GM12878 (cell line): ENCODE measurements around the gene PRPF40B. TPM values are rescaled to one million over a fixed set of nuclear protein-coding genes. Genes with fewer than 3 reads are reported as not detected.
A peak's percentile ranks its signal among the peaks of the same experiment; 100 is the strongest.

Experiments used
- ATAC-seq: fragments of 200-7000 bp; cut with Tn5 transposase; 3 replicates; pipeline ENCODE4 v1.9.1; 2020; ENCODE audit warnings: mild to moderate bottlenecking, moderate library complexity
- BruUV-seq: library from RNA; stranded (reverse); fragments of 400-500 nt; replicated peaks from 2 replicates; lab custom pipeline; 2021; lab: Mats Ljungman, UMichigan
- CTCF ChIA-PET: fragments of 300-600 bp; sonication (Branson Sonifier 250); formaldehyde crosslinking; extraction: SDS; loops from one replicate; lab custom pipeline; 2021; ENCODE audit warnings: inconsistent platforms; lab: Yijun Ruan, JAX
- POLR2A ChIA-PET: fragments of 350-600 bp; formaldehyde crosslinking; extraction: SDS; loops from one replicate; lab custom pipeline; 2021; ENCODE audit warnings: inconsistent platforms; lab: Charles Lee
- RAD21 ChIA-PET: fragments of 300-600 bp; sonication (Branson Sonifier 250); formaldehyde crosslinking; loops from one replicate; lab custom pipeline; 2023; ENCODE audit warnings: antibody characterized with exemption; ENCODE audit not compliant: unreplicated experiment; lab: Charles Lee
- SMC1A ChIA-PET: fragments of 300-600 bp; sonication (Branson Sonifier 250); formaldehyde crosslinking; loops from one replicate; lab custom pipeline; 2023; ENCODE audit not compliant: unreplicated experiment, uncharacterized antibody; lab: Charles Lee
- DNase-seq: peaks from one replicate; pipeline ENCODE4 v3.0.0-alpha.2; 2011; ENCODE audit warnings: low read depth, low spot score
- FAIRE-seq: peaks from 3 replicates; lab custom pipeline; 2011; peaks lifted over from hg19 to GRCh38; lab: Jason Lieb, UNC
- H2AFZ ChIP-seq: 2 replicates; pipeline ENCODE4 v1.6.0; 2011; ENCODE audit warnings: low read depth, low read length, control low read depth; ENCODE audit not compliant: control insufficient read depth
- H3K27ac ChIP-seq: 2 replicates; pipeline ENCODE4 v1.5.1; 2011; ENCODE audit warnings: control low read depth; ENCODE audit not compliant: control insufficient read depth, insufficient read depth
- H3K27me3 ChIP-seq, 2 experiments: replicated peaks in 1 of 2; 2 replicates each; pipeline versions ENCODE4 v1.6.0 to v1.6.1; 2011; ENCODE audit warnings: low read length in 1 of 2; ENCODE audit not compliant: control insufficient read depth in 2 of 2, insufficient read depth in 2 of 2
- H3K36me3 ChIP-seq, 2 experiments: 2 replicates each; pipeline ENCODE4 v1.5.1; 2011; ENCODE audit warnings: low read length in 1 of 2; ENCODE audit not compliant: control insufficient read depth in 2 of 2, insufficient read depth in 2 of 2
- H3K4me1 ChIP-seq: 2 replicates; pipeline ENCODE4 v1.6.1; 2011; ENCODE audit warnings: mild to moderate bottlenecking, low read length, moderate library complexity, mixed read lengths; ENCODE audit not compliant: control insufficient read depth, insufficient read depth
- H3K4me2 ChIP-seq: 2 replicates; pipeline ENCODE4 v1.6.0; 2011; ENCODE audit warnings: control low read depth; ENCODE audit not compliant: control insufficient read depth, insufficient read depth
- H3K4me3 ChIP-seq: fragments of 200-600 bp; sonication (generic); 2 replicates; pipeline ENCODE4 v1.5.1; 2016
- H3K79me2 ChIP-seq: 2 replicates; pipeline ENCODE4 v1.6.0; 2011; ENCODE audit warnings: low read length; ENCODE audit not compliant: control insufficient read depth, insufficient read depth
- H3K9ac ChIP-seq: 2 replicates; pipeline ENCODE4 v1.8.0; 2011; ENCODE audit warnings: low read length, control low read depth, mixed read lengths; ENCODE audit not compliant: control insufficient read depth, insufficient read depth
- H3K9me3 ChIP-seq: replicated peaks from 3 replicates; pipeline ENCODE4 v1.5.1; 2011; ENCODE audit warnings: mild to moderate bottlenecking, low read length; ENCODE audit not compliant: control insufficient read depth, insufficient read depth
- H4K20me1 ChIP-seq: 2 replicates; pipeline ENCODE4 v1.6.0; 2011; ENCODE audit not compliant: control insufficient read depth, insufficient read depth
- BACH1 ChIP-seq: fragments of 450-650 bp; IDR thresholded peaks from 2 replicates; pipeline ENCODE4 v1.6.1; 2017; ENCODE audit warnings: mild to moderate bottlenecking, borderline replicate concordance
- CREB1 ChIP-seq: IDR thresholded peaks from 2 replicates; pipeline ENCODE4 v1.6.1; 2012; ENCODE audit warnings: low read depth, mild to moderate bottlenecking, inconsistent platforms
- GATAD2B ChIP-seq: fragments of 450-650 bp; conservative IDR thresholded peaks from 2 replicates; pipeline ENCODE4 v1.6.1; 2017; ENCODE audit warnings: low read depth, mild to moderate bottlenecking, moderate library complexity
- HCFC1 ChIP-seq: fragments of 150-350 bp; IDR thresholded peaks from 2 replicates; pipeline ENCODE4 v1.6.1; 2014; ENCODE audit warnings: low read length
- KLF5 ChIP-seq: fragments of 450-650 bp; IDR thresholded peaks from 2 replicates; pipeline ENCODE4 v1.6.1; 2014; ENCODE audit warnings: mild to moderate bottlenecking; ENCODE audit not compliant: partially characterized antibody
- MEF2B ChIP-seq: fragments of 450-650 bp; IDR thresholded peaks from 2 replicates; pipeline ENCODE4 v1.6.1; 2018; ENCODE audit warnings: mild to moderate bottlenecking, moderate library complexity; ENCODE audit not compliant: partially characterized antibody, poor library complexity, severe bottlenecking
- MTA3 ChIP-seq: IDR thresholded peaks from 2 replicates; pipeline ENCODE4 v1.6.1; 2012; ENCODE audit warnings: low read length, inconsistent platforms, borderline replicate concordance
- MXI1 ChIP-seq: fragments of 150-350 bp; IDR thresholded peaks from 2 replicates; pipeline ENCODE4 v1.6.1; 2011; ENCODE audit warnings: low read depth, mild to moderate bottlenecking, inconsistent platforms, low read length, improper control_type of control experiment
- POLR2A ChIP-seq: IDR thresholded peaks from 2 replicates; pipeline ENCODE4 v1.6.1; 2011; ENCODE audit warnings: low read depth, mild to moderate bottlenecking, low read length
- RUNX3 ChIP-seq: IDR thresholded peaks from 2 replicates; pipeline ENCODE4 v1.6.1; 2012; ENCODE audit warnings: low read length, inconsistent platforms
- SIX5 ChIP-seq: IDR thresholded peaks from 2 replicates; pipeline ENCODE4 v1.6.1; 2011; ENCODE audit warnings: mild to moderate bottlenecking, low read depth, low read length, moderate library complexity; ENCODE audit not compliant: severe bottlenecking
- SMAD5 ChIP-seq: IDR thresholded peaks from 2 replicates; pipeline ENCODE4 v1.6.1; 2016; ENCODE audit warnings: antibody characterized with exemption, low read depth
- SPI1 ChIP-seq: IDR thresholded peaks from 2 replicates; pipeline ENCODE4 v1.6.1; 2011; ENCODE audit warnings: low read depth, mild to moderate bottlenecking, low read length, moderate library complexity, borderline replicate concordance; ENCODE audit not compliant: insufficient read depth
- ZSCAN29 ChIP-seq: fragments of 450-650 bp; IDR thresholded peaks from 2 replicates; pipeline ENCODE4 v1.6.1; 2017; ENCODE audit warnings: mild to moderate bottlenecking, moderate library complexity
- WGBS: methylation state at CpG from one replicate; pipeline ENCODE4 v1.1.6; 2016; ENCODE audit warnings: low lambda C conversion rate; ENCODE audit not compliant: insufficient replicate concordance, insufficient coverage; ENCODE audit errors: missing lambda C conversion rate; 5-methylcytosine and 5-hydroxymethylcytosine counted together
- in situ Hi-C: fragments of 300-500 bp; cut with MboI; formaldehyde crosslinking; loops from 9 replicates; pipeline ENCODE4 v1.14.3; 2018; ENCODE audit warnings: mixed read lengths
- intact Hi-C: fragments of 100-400 bp; cut with micrococcal nuclease; formaldehyde crosslinking; loops from one replicate; pipeline ENCODE4 v1.14.2; 2022; ENCODE audit not compliant: unreplicated experiment
- polyA plus RNA-seq, 11 experiments: library from polyadenylated mRNA; depleted of rRNA in 4 of 11; unstranded in 6 of 11; stranded (reverse) in 5 of 11; fragments of >200 nt; fragmentation: Nextera tagmentation in 4 of 11; fragmentation: Illumina TruSeq in 1 of 11; extraction: Ambion mirVana in 4 of 11; extraction: Trizol in 1 of 11; gene quantifications; 1 replicate in 1 of 11; 2 replicates in 10 of 11; pipeline versions ENCODE4 v1.2.1 to v1.2.3, GENCODE V29; 2011 to 2016; ENCODE audit warnings: inconsistent platforms in 2 of 11, missing spikeins in 2 of 11, low read depth in 1 of 11
- total RNA-seq, 4 experiments: library from RNA; depleted of rRNA in 3 of 4; stranded (reverse); fragments of >200 nt in 3 of 4; fragmentation: Illumina TruSeq in 1 of 4; extraction: Trizol in 1 of 4; gene quantifications; 2 replicates each; pipeline versions ENCODE4 v1.2.1 to v1.2.3, GENCODE V29; 2013 to 2021
- TF ChIP-seq, protein P1 (sequence below): fragments of 450-650 bp; formaldehyde crosslinking; IDR thresholded peaks from 2 replicates; pipeline ENCODE4 v1.5.0; 2022; ENCODE audit warnings: mild to moderate bottlenecking, missing genetic modification characterization
- TF ChIP-seq, protein P2 (sequence below): fragments of 450-650 bp; IDR thresholded peaks from 2 replicates; pipeline ENCODE4 v1.6.1; 2018; ENCODE audit warnings: borderline replicate concordance, mild to moderate bottlenecking; ENCODE audit not compliant: partially characterized antibody
- TF ChIP-seq, protein P3 (sequence below): fragments of 450-650 bp; IDR thresholded peaks from 2 replicates; pipeline ENCODE4 v1.6.1; 2017; ENCODE audit warnings: low read depth, mild to moderate bottlenecking, moderate library complexity

PRPF40B gene
- total and polyA plus RNA-seq, 10 of the 15 experiments (the other 5 are each of a cell fraction or from before 2014, with no cell fraction given), result 0.31 to 17.9 (median 7.3) TPM

DNA sequence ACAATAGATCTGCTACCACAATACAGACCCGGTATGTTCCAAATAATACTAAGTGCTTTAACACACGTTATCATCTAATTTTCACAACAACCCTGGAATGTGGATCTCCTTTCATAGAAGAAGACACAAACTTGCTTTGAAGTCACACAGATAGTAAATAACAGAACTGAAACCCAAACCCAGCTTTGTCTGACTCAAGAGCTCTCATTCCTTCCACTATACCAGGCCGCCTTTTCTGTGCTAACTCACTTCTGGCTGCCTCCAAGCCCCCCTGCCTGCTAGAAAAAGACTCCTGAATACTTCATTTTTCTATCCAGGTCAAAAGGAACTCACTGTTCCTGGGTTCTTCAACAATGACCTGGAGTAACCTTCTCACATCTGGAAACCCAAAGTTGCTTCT, 37.8 kb downstream of the PRPF40B start (continued):
- no peak for TF ChIP-seq SIX5
- TF ChIP-seq RUNX3, result 0 out of 2 replicates have a peak, but pooled peaks have one; percentile 14
- TF ChIP-seq CREB1, result peak; percentile 22; the same call in 1 of the 2 replicates
- TF ChIP-seq MTA3, result no peak
- TF ChIP-seq POLR2A, result no peak

GRCh38 chr12:49661746-49662145, 38.4 kb downstream of the PRPF40B start:
- Histone ChIP-seq H3K4me3 (no peak overlapping the region), H3K79me2 (peaks cover 31% of the 10 kb centered on the region), H3K4me2 (peak overlapping the region; percentile 64), H3K27me3 (no peaks in the 10 kb centered on the region), H3K4me1 (peaks cover 57% of the 10 kb centered on the region), H4K20me1 (no peaks in the 10 kb centered on the region), H3K27ac (peak overlapping the region; percentile 86), H3K9ac (peak overlapping the region; percentile 51), H3K9me3 (no peaks in the 10 kb centered on the region), H3K36me3 (peaks cover 29 to 33% of the 10 kb centered on the region in 2 experiments), H2AFZ (no peak overlapping the region)
- 76% methylated on average over 3 of the region's 3 CpGs for WGBS
- ChIA-PET CTCF (interaction anchor here (0.8 to 6.9 kb wide), 8 partner anchors 9 to 79 kb away, joined by 3 to 87 read pairs (median 4); partner anchors contain the start of gene FMNL3), POLR2A (interaction anchor here (1.0 to 6.9 kb wide), 7 partner anchors 12 to 79 kb away, joined by 3 to 106 read pairs (median 9); partner anchors contain the start of genes FMNL3 and TMBIM6), SMC1A (interaction anchor here (0.8 to 6.1 kb wide), 12 partner anchors 9 to 699 kb away, joined by 3 to 162 read pairs (median 6); partner anchors contain the start of gene FMNL3), RAD21 (interaction anchor here (1.0 to 6.8 kb wide), 7 partner anchors 11 to 48 kb away, joined by 3 to 154 read pairs (median 6); partner anchors contain the start of gene FMNL3)
- FAIRE-seq (no peak), ATAC-seq (no peak), DNase-seq (no peak)
- intact Hi-C loops, result loop anchor here (2.0 kb wide), 1 partner anchor 45 kb away; the partner anchor contains the start of gene FMNL3
- in situ Hi-C loops, result no loop called here
- no TSS peak for BruUV-seq
- no peak for TF ChIP-seq SMAD5
- TF ChIP-seq HCFC1, result no peak
- no peak for TF ChIP-seq BACH1
- no peak for TF ChIP-seq KLF5
- no peak for TF ChIP-seq MXI1
- TF ChIP-seq, protein P1, sequence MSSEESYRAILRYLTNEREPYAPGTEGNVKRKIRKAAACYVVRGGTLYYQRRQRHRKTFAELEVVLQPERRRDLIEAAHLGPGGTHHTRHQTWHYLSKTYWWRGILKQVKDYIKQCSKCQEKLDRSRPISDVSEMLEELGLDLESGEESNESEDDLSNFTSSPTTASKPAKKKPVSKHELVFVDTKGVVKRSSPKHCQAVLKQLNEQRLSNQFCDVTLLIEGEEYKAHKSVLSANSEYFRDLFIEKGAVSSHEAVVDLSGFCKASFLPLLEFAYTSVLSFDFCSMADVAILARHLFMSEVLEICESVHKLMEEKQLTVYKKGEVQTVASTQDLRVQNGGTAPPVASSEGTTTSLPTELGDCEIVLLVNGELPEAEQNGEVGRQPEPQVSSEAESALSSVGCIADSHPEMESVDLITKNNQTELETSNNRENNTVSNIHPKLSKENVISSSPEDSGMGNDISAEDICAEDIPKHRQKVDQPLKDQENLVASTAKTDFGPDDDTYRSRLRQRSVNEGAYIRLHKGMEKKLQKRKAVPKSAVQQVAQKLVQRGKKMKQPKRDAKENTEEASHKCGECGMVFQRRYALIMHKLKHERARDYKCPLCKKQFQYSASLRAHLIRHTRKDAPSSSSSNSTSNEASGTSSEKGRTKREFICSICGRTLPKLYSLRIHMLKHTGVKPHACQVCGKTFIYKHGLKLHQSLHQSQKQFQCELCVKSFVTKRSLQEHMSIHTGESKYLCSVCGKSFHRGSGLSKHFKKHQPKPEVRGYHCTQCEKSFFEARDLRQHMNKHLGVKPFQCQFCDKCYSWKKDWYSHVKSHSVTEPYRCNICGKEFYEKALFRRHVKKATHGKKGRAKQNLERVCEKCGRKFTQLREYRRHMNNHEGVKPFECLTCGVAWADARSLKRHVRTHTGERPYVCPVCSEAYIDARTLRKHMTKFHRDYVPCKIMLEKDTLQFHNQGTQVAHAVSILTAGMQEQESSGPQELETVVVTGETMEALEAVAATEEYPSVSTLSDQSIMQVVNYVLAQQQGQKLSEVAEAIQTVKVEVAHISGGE, result no peak
- no peak for TF ChIP-seq SPI1
- TF ChIP-seq, protein P2, sequence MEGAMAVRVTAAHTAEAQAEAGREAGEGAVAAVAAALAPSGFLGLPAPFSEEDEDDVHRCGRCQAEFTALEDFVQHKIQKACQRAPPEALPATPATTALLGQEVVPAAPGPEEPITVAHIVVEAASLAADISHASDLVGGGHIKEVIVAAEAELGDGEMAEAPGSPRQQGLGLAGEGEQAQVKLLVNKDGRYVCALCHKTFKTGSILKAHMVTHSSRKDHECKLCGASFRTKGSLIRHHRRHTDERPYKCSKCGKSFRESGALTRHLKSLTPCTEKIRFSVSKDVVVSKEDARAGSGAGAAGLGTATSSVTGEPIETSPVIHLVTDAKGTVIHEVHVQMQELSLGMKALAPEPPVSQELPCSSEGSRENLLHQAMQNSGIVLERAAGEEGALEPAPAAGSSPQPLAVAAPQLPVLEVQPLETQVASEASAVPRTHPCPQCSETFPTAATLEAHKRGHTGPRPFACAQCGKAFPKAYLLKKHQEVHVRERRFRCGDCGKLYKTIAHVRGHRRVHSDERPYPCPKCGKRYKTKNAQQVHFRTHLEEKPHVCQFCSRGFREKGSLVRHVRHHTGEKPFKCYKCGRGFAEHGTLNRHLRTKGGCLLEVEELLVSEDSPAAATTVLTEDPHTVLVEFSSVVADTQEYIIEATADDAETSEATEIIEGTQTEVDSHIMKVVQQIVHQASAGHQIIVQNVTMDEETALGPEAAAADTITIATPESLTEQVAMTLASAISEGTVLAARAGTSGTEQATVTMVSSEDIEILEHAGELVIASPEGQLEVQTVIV, result no peak
- TF ChIP-seq ZSCAN29, result no peak
- TF ChIP-seq GATAD2B, result no peak
- TF ChIP-seq, protein P3, sequence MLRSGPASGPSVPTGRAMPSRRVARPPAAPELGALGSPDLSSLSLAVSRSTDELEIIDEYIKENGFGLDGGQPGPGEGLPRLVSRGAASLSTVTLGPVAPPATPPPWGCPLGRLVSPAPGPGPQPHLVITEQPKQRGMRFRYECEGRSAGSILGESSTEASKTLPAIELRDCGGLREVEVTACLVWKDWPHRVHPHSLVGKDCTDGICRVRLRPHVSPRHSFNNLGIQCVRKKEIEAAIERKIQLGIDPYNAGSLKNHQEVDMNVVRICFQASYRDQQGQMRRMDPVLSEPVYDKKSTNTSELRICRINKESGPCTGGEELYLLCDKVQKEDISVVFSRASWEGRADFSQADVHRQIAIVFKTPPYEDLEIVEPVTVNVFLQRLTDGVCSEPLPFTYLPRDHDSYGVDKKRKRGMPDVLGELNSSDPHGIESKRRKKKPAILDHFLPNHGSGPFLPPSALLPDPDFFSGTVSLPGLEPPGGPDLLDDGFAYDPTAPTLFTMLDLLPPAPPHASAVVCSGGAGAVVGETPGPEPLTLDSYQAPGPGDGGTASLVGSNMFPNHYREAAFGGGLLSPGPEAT, result no peak
- no peak for TF ChIP-seq MEF2B
